Fibroblast of pulmonary artery (primary cell): Measurements from ENCODE around the gene SLC39A2.
"Not testable (repeated sequence)": the region's sequence is repeated elsewhere in the genome, so short reads cannot be mapped to it uniquely, and the experiment has no call there.

Experiments used
- DNase-seq: peaks from one replicate; pipeline ENCODE4 v3.0.0-alpha.2; 2010; ENCODE audit warnings: low read depth
- H3K4me3 ChIP-seq: replicated peaks from 2 replicates; pipeline ENCODE4 v1.5.1; 2011; ENCODE audit warnings: low read depth, mild to moderate bottlenecking, control low read depth, low read length, moderate library complexity
- TF ChIP-seq, protein P1 (sequence below): IDR thresholded peaks from 2 replicates; pipeline ENCODE4 v1.5.1; 2011; ENCODE audit warnings: mild to moderate bottlenecking, control low read depth, low read length, inconsistent platforms; ENCODE audit errors: missing control alignments

The SLC39A2 gene

DNA sequence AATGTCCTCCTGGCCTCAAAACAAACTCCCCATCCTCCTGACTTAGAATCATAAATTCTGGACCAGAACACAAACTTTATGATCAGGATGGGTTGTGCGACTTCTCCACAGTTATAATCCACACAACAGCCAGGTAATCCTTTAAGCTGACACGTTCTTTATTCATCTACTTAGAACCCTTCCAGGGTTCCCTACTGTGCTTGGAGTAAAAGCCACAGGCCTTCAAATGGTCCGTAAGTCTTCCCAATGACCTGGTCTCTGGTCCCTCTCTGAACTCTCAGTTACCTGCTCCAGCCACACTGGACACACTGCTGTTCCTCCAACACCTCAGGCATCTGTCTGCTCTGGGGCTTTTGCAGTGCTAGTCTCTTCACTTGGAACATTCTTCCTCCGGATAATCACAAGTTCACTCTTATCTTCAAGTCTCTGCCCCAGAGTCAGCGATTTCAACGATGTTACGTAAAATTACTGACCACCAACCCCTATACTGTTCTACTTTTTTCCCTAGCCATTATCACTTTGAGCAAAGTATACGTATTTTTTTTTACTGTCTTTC lies 41.4 kb downstream of the SLC39A2 start:
- TF ChIP-seq, protein P1, sequence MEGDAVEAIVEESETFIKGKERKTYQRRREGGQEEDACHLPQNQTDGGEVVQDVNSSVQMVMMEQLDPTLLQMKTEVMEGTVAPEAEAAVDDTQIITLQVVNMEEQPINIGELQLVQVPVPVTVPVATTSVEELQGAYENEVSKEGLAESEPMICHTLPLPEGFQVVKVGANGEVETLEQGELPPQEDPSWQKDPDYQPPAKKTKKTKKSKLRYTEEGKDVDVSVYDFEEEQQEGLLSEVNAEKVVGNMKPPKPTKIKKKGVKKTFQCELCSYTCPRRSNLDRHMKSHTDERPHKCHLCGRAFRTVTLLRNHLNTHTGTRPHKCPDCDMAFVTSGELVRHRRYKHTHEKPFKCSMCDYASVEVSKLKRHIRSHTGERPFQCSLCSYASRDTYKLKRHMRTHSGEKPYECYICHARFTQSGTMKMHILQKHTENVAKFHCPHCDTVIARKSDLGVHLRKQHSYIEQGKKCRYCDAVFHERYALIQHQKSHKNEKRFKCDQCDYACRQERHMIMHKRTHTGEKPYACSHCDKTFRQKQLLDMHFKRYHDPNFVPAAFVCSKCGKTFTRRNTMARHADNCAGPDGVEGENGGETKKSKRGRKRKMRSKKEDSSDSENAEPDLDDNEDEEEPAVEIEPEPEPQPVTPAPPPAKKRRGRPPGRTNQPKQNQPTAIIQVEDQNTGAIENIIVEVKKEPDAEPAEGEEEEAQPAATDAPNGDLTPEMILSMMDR, result no peak

DNA sequence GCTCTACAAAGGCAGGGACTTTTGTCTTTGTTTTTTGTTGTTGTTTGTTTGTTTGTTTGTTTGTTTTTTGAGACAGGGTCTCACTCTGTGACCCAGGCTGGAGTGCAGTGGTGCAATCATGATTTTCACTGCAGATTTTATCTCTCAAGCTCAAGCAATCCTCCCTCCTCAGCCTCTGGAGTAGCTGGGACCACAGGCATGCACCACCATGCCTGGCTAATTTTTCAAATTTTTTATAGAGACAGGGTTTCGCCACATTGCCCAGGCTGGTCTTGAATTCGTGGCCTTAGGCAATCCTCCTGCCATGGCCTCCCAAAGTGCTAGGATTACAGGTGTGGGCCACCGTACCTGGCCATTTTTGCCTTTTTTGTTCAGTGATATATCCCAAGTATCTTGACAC lies 41.8 kb downstream of the SLC39A2 start:
- DNase-seq, H3K4me3 ChIP-seq: not testable (repeated sequence)

More for the DNA sequence above, 41.4 kb downstream of the SLC39A2 start:
- H3K4me3 ChIP-seq, result no peak overlapping the region
- DNase-seq, result no peak

DNA sequence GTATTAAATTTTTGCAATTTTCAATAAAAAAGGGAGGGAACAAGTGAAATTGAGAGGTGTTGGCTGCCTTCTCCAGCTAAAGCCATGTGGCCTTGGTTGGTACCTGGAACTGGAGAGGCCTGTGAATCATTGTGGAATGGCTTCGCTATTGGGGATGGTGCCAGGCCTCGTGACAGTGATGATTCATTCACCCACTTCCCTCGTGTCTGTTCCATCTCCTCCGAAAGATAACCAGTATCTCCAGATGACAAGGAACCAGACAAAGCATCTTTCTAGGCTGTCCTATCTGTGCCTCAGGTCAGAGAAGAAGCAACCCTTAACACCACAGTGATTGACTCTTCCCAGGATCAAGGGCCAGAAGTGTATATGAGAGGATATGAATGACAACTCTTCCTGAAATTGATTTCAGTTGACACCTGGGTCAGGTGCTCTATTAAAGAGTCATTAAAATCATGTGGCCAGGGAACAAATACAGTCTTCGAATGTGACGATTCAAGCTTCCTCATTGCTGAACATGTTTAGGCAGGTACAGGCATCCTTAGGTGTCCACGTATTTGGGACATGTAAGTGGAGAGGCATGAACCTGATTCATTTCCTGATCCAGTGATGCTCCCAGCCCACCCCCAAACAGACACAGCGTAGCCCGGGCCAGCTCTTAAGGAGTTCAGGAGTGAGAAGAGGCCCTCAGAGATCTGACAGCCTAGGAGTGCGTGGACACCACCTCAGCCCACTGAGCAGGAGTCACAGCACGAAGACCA lies 42.8 kb downstream of the SLC39A2 start, which contains the start of gene RNASE7:
Gene RNASE7, plus strand, starts transcription at position 687 of the 758 bp plus-strand sequence. CDS start 631 bp downstream, outside the sequence.
- DNase-seq, result peak; percentile 42
- no peak within 1 kb of the TSS for H3K4me3 ChIP-seq
- TF ChIP-seq, protein P1, result no peak

DNA sequence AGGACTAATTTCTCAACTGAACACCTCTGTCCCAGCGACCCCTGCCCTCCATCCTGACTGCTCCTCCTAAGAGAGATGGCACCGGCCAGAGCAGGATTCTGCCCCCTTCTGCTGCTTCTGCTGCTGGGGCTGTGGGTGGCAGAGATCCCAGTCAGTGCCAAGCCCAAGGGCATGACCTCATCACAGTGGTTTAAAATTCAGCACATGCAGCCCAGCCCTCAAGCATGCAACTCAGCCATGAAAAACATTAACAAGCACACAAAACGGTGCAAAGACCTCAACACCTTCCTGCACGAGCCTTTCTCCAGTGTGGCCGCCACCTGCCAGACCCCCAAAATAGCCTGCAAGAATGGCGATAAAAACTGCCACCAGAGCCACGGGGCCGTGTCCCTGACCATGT lies 43.8 kb downstream of the SLC39A2 start:
- H3K4me3 ChIP-seq, result no peak overlapping the region
- TF ChIP-seq, protein P1, result no peak
- DNase-seq, result no peak

DNA sequence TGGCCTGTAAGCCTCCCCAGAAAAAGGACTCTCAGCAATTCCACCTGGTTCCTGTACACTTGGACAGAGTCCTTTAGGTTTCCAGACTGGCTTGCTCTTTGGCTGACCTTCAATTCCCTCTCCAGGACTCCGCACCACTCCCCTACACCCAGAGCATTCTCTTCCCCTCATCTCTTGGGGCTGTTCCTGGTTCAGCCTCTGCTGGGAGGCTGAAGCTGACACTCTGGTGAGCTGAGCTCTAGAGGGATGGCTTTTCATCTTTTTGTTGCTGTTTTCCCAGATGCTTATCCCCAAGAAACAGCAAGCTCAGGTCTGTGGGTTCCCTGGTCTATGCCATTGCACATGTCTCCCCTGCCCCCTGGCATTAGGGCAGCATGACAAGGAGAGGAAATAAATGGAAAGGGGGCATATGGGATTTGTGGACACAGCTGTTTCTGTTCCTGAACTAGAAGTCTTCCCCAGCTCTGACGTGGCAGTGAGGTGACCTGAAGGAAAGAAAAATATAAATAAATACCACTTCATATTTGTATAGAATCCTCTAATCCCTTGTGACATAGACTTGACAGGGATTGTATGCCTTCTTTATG lies 44.4 kb downstream of the SLC39A2 start:
- no peak for DNase-seq
- TF ChIP-seq, protein P1, result no peak
- no peak overlapping the region for H3K4me3 ChIP-seq

DNA sequence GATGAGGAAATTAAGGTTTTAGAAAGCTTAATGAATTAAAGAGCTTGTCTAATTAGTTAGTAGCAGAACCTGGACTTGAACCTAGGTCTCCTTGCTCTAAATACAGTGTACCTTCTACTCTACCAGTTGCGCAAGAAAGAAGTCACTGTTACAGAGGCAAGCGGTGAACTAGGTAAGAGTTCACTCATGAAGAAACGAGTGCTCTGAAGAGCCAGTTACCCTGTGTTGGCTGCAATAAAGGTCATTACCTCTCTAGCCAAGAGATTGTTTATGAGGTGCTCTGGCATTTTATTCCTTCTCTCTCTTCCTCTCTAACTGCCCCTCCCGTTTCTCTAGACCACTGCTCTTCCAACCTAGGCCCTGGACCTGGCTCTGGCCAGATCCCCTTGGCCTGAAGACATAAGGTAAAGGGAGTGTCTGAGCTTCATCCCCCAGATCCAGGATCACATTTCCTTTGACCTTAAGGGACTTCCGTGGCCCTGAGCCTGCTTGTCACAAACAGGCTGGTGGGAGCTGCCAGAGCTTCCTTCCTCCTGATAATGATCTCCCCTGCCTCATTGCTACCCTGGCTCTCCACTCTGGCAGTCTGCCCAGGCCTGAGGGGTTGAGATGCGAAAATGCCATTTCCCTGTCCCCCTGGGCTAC lies 45.0 kb downstream of the SLC39A2 start:
- DNase-seq, result no peak
- no peak overlapping the region for H3K4me3 ChIP-seq
- TF ChIP-seq, protein P1, result no peak

DNA sequence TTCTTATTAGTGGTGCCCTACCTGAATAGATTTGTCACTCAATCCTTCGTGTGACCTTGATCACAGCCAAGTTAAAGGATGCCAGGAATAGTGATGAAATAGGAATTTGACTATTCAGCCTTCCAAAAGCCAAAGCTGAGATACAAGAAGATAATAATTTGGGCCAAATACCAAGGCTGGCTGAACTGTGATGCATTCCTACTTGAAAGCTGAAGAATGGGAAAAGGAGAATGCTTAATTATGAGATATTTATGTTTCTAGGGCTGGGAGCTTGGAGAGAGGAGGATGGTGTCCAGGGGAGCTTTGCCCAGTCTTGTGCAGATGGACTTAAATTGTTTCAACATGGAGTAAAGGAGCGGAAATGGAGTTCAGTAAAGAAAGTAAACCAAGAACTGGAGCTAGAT lies 48.3 kb downstream of the SLC39A2 start:
- H3K4me3 ChIP-seq, result no peak overlapping the region
- no peak for DNase-seq
- TF ChIP-seq, protein P1, result no peak
